H9 (cell line): ENCODE data around the gene IL17REL. TPM values are rescaled to one million over a fixed set of nuclear protein-coding genes. Genes with fewer than 3 reads are reported as not detected.

Source experiments
- DNase-seq: peaks from one replicate; pipeline ENCODE4 v3.0.0-alpha.2; 2017
- H2AFZ ChIP-seq: one replicate; pipeline ENCODE4 v1.6.1; 2013; ENCODE audit warnings: mild to moderate bottlenecking, low read length, control low read depth, moderate library complexity
- H2AK5ac ChIP-seq: 2 replicates; pipeline ENCODE4 v1.6.1; 2013; ENCODE audit warnings: low read length, control low read depth, mixed read lengths; ENCODE audit not compliant: insufficient read length
- H2BK120ac ChIP-seq: one replicate; pipeline ENCODE4 v1.6.1; 2013; ENCODE audit warnings: low read depth, mild to moderate bottlenecking, low read length, control low read depth, inconsistent platforms; ENCODE audit not compliant: poor library complexity, severe bottlenecking
- H2BK12ac ChIP-seq: 2 replicates; pipeline ENCODE4 v1.6.1; 2013; ENCODE audit warnings: low read length, control low read depth, mixed read lengths, low read depth; ENCODE audit not compliant: insufficient read length
- H2BK15ac ChIP-seq: 2 replicates; pipeline ENCODE4 v1.6.1; 2013; ENCODE audit warnings: low read depth, low read length, control low read depth
- H2BK20ac ChIP-seq: one replicate; pipeline ENCODE4 v1.6.1; 2013; ENCODE audit warnings: low read depth, mild to moderate bottlenecking, low read length, control low read depth, inconsistent platforms; ENCODE audit not compliant: poor library complexity, severe bottlenecking
- H2BK5ac ChIP-seq: 2 replicates; pipeline ENCODE4 v1.6.1; 2013; ENCODE audit warnings: low read length, control low read depth, mixed read lengths; ENCODE audit not compliant: insufficient read length
- H3K14ac ChIP-seq: 2 replicates; pipeline ENCODE4 v1.6.1; 2013; ENCODE audit warnings: low read length, control low read depth; ENCODE audit not compliant: insufficient read depth
- H3K18ac ChIP-seq: 2 replicates; pipeline ENCODE4 v1.6.1; 2013; ENCODE audit warnings: low read depth, mild to moderate bottlenecking, mixed read lengths, low read length, control low read depth; ENCODE audit not compliant: insufficient read length
- H3K23ac ChIP-seq: 2 replicates; pipeline ENCODE4 v1.6.1; 2013; ENCODE audit warnings: low read length, control low read depth, mixed read lengths, low read depth; ENCODE audit not compliant: insufficient read length
- H3K23me2 ChIP-seq: 2 replicates; pipeline ENCODE4 v1.6.1; 2013; ENCODE audit warnings: low read depth, mild to moderate bottlenecking, mixed read lengths, low read length, control low read depth; ENCODE audit not compliant: insufficient read length, poor library complexity, severe bottlenecking
- H3K27ac ChIP-seq: 2 replicates; pipeline ENCODE4 v1.5.1; 2013; ENCODE audit warnings: low read length, control low read depth, mixed read lengths, low read depth; ENCODE audit not compliant: insufficient read length
- H3K27me3 ChIP-seq: 2 replicates; pipeline ENCODE4 v1.6.1; 2013; ENCODE audit warnings: low read length, control low read depth, inconsistent platforms; ENCODE audit not compliant: insufficient read depth
- H3K4ac ChIP-seq: 2 replicates; pipeline ENCODE4 v1.6.1; 2013; ENCODE audit warnings: low read depth, mild to moderate bottlenecking, control low read depth, inconsistent platforms, low read length, moderate library complexity
- H3K4me1 ChIP-seq: 2 replicates; pipeline ENCODE4 v1.6.1; 2013; ENCODE audit warnings: low read length, control low read depth, inconsistent platforms; ENCODE audit not compliant: insufficient read depth
- H3K4me2 ChIP-seq: 2 replicates; pipeline ENCODE4 v1.6.1; 2013; ENCODE audit warnings: low read length, control low read depth, mixed read lengths; ENCODE audit not compliant: insufficient read length, insufficient read depth
- H3K56ac ChIP-seq: 2 replicates; pipeline ENCODE4 v1.6.1; 2013; ENCODE audit warnings: low read depth, mild to moderate bottlenecking, mixed read lengths, low read length, control low read depth; ENCODE audit not compliant: insufficient read length
- H3K79me1 ChIP-seq: 2 replicates; pipeline ENCODE4 v1.6.1; 2013; ENCODE audit warnings: low read depth, mild to moderate bottlenecking, moderate library complexity, low read length, control low read depth, inconsistent platforms; ENCODE audit not compliant: insufficient read depth, poor library complexity, severe bottlenecking
- H3K79me2 ChIP-seq: 2 replicates; pipeline ENCODE4 v1.6.1; 2013; ENCODE audit warnings: low read length, control low read depth, inconsistent platforms; ENCODE audit not compliant: insufficient read depth
- H3K9ac ChIP-seq: 2 replicates; pipeline ENCODE4 v1.6.1; 2013; ENCODE audit warnings: low read length, control low read depth, mixed read lengths; ENCODE audit not compliant: insufficient read length; ENCODE audit errors: extremely low read depth
- H3K9me3 ChIP-seq: one replicate; pipeline ENCODE4 v1.6.1; 2013; ENCODE audit warnings: low read depth, low read length, inconsistent platforms; ENCODE audit not compliant: control insufficient read depth
- H3T11ph ChIP-seq: one replicate; pipeline ENCODE4 v1.6.1; 2013; ENCODE audit warnings: mild to moderate bottlenecking, low read length, control low read depth, inconsistent platforms
- H4K20me1 ChIP-seq: one replicate; pipeline ENCODE4 v1.6.1; 2013; ENCODE audit not compliant: control insufficient read depth, insufficient read length, insufficient read depth
- H4K5ac ChIP-seq: 2 replicates; pipeline ENCODE4 v1.6.1; 2013; ENCODE audit warnings: low read depth, mild to moderate bottlenecking, mixed read lengths, low read length, control low read depth; ENCODE audit not compliant: insufficient read length
- H4K8ac ChIP-seq: replicated peaks from 2 replicates; pipeline ENCODE4 v1.6.1; 2013; ENCODE audit warnings: low read length, control low read depth, mixed read lengths, low read depth; ENCODE audit not compliant: insufficient read length
- H4K91ac ChIP-seq: 2 replicates; pipeline ENCODE4 v1.6.1; 2013; ENCODE audit warnings: low read depth, mild to moderate bottlenecking, moderate library complexity, mixed read lengths, low read length, control low read depth; ENCODE audit not compliant: insufficient read length
- H3K27ac Mint-ChIP-seq, 3 experiments: 2 replicates in 2 of 3; 3 replicates in 1 of 3; pipeline ENCODE4 v1.8.0; 2020 to 2021; ENCODE audit warnings: mixed read lengths in 3 of 3, mild to moderate bottlenecking in 1 of 3, moderate library complexity in 1 of 3
- H3K27me3 Mint-ChIP-seq: 2 replicates; pipeline ENCODE4 v1.8.0; 2021; ENCODE audit warnings: low read depth, mild to moderate bottlenecking, moderate library complexity, mixed read lengths
- H3K36me3 Mint-ChIP-seq, 3 experiments: 2 replicates in 2 of 3; 3 replicates in 1 of 3; pipeline ENCODE4 v1.8.0; 2020 to 2021; ENCODE audit warnings: low read depth in 3 of 3, mixed read lengths in 3 of 3; ENCODE audit not compliant: insufficient read depth in 1 of 3
- H3K4me1 Mint-ChIP-seq, 2 experiments: 2 replicates each; pipeline ENCODE4 v1.8.0; 2020; ENCODE audit warnings: mixed read lengths in 2 of 2
- H3K4me3 Mint-ChIP-seq, 2 experiments: 2 replicates in 1 of 2; 3 replicates in 1 of 2; pipeline ENCODE4 v1.8.0; 2020 to 2021; ENCODE audit warnings: mild to moderate bottlenecking in 2 of 2, mixed read lengths in 2 of 2, moderate library complexity in 1 of 2
- H3K9me3 Mint-ChIP-seq, 2 experiments: 2 replicates in 1 of 2; 3 replicates in 1 of 2; pipeline ENCODE4 v1.8.0; 2020; ENCODE audit warnings: mild to moderate bottlenecking in 2 of 2, mixed read lengths in 2 of 2, moderate library complexity in 1 of 2
- WGBS: extraction: QIAGEN DNeasy Blood & Tissue Kit; methylation state at CpG from one replicate; pipeline ENCODE4 v1.1.7; 2013; ENCODE audit warnings: missing lambda C conversion rate, low lambda C conversion rate, mixed read lengths; ENCODE audit not compliant: insufficient read length; ENCODE audit errors: extremely low coverage; 5-methylcytosine and 5-hydroxymethylcytosine counted together
- total RNA-seq: library from RNA; stranded (reverse); gene quantifications from 2 replicates; pipeline ENCODE4 v1.2.1, GENCODE V29; 2021
- TF ChIP-seq, protein P1 (sequence below): fragments of 200-600 bp; sonication (generic); conservative IDR thresholded peaks from 3 replicates; pipeline ENCODE4 v1.8.0; 2021; ENCODE audit warnings: antibody characterized with exemption, mild to moderate bottlenecking

Gene IL17REL
- total RNA-seq, 1 experiment from 2014 or later: 0.20 TPM

DNA sequence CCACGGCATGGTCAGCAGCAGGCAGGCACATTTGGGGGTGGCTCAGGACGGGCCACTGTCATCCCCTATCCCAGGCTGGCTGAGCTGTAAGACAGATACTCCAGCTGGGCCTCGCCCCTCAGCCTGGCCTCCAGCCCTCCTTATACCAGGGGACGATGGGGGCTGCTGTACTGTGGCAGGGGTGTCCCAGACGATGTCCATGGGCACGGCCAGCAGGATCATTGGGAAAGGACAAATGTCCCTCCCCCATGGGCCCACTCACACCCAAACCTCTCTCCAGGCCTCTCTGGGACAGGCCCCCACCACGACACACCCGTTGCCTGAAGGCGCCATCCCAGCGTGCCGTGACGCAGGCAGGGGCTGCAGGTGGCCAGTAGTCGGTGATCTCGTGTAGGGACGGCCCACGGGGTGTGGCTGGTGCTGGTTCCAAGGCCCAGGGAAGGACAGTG lies 1.5 kb upstream of the IL17REL start:
- Histone ChIP-seq H3K79me1 (no peaks in the 10 kb centered on the region), H4K91ac (no peak overlapping the region), H2BK15ac (no peak overlapping the region), H4K20me1 (no peaks in the 10 kb centered on the region), H3K4me1 (no peaks in the 10 kb centered on the region), H2BK20ac (no peak overlapping the region), H2BK12ac (no peak overlapping the region), H3K27ac (no peak overlapping the region), H3K79me2 (no peaks in the 10 kb centered on the region), H3K4me2 (no peak overlapping the region), H2AFZ (no peak overlapping the region), H3K14ac (no peak overlapping the region), H3K56ac (no peak overlapping the region), H4K8ac (no peak overlapping the region), H2AK5ac (no peak overlapping the region), H3K18ac (no peak overlapping the region), H2BK120ac (no peak overlapping the region), H3K27me3 (peaks cover 12% of the 10 kb centered on the region; the same call in 1 of the 2 replicates), H3K9me3 (no peaks in the 10 kb centered on the region), H4K5ac (no peak overlapping the region), H3K9ac (no peak overlapping the region), H3K4ac (no peak overlapping the region), H3T11ph (no peak overlapping the region), H3K23me2 (peaks cover 4% of the 10 kb centered on the region), H2BK5ac (no peak overlapping the region), H3K23ac (no peak overlapping the region)
- no CpG with 5 or more reads among the region's 16 CpGs for WGBS
- Mint-ChIP-seq H3K36me3 (no peaks in the 10 kb centered on the region), H3K9me3 (no peaks in the 10 kb centered on the region), H3K27ac (no peak overlapping the region), H3K4me1 (peaks cover 5 to 18% of the 10 kb centered on the region in 2 experiments; a peak in 3 of 4 replicates), H3K4me3 (0 out of 5 replicates have a peak overlapping the region, but pooled peaks of 1 of the 2 experiments have one; percentile 23), H3K27me3 (peaks cover 59% of the 10 kb centered on the region)
- peak; percentile 33 for DNase-seq
- TF ChIP-seq, protein P1, sequence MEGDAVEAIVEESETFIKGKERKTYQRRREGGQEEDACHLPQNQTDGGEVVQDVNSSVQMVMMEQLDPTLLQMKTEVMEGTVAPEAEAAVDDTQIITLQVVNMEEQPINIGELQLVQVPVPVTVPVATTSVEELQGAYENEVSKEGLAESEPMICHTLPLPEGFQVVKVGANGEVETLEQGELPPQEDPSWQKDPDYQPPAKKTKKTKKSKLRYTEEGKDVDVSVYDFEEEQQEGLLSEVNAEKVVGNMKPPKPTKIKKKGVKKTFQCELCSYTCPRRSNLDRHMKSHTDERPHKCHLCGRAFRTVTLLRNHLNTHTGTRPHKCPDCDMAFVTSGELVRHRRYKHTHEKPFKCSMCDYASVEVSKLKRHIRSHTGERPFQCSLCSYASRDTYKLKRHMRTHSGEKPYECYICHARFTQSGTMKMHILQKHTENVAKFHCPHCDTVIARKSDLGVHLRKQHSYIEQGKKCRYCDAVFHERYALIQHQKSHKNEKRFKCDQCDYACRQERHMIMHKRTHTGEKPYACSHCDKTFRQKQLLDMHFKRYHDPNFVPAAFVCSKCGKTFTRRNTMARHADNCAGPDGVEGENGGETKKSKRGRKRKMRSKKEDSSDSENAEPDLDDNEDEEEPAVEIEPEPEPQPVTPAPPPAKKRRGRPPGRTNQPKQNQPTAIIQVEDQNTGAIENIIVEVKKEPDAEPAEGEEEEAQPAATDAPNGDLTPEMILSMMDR: no peak
